ENCODE measurements around the gene CDON. TPM values are rescaled to one million over a fixed set of nuclear protein-coding genes. Genes with fewer than 3 reads are reported as not detected.

The CDON gene
- polyA plus RNA-seq, 3 donors = 0.01 TPM; not detected in 2

DNA sequence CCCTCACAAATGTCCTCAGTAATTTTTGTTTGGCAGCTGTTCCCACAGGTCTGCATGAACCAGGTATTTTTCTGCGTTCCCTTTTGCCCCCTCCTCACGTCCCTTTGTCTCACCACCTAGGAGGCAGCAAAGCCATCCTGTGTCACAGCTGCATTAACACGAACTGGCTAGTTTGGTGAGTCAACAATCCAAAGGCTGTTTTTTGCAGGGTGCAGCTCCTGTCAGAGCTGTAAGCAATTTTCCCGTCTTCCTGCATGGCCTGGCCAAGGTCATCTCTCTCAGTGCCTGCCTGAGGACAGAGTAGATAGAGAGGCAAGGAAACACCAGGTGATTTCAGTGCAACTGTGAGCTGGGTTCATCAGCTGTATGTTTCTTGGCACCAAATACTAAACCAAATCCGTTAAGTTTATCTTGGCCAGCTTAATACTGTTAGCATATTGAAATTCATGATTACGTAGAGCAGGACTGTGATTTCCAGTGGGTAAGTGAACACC, 137.4 kb downstream of the CDON start:
- no peaks in the 10 kb centered on the region for H3K36me3 ChIP-seq (replicated peaks in 1 of 2; ENCODE audit: control insufficient read depth in 1 of 2, insufficient read depth in 2 of 2, low read length in 2 of 2)
- Mint-ChIP-seq H3K4me1 (peaks cover 11% of the 10 kb centered on the region), H3K27ac (no peak overlapping the region), H3K9me3 (no peaks in the 10 kb centered on the region), H3K36me3 (no peaks in the 10 kb centered on the region), H3K4me3 (no peak overlapping the region), H3K27me3 (ENCODE audit: low read depth in 3 of 3) (peaks cover 0 to 2% (median 0%) of the 10 kb centered on the region in 3 donors)
- DNase-seq = no peak
- TF ChIP-seq, protein P1, sequence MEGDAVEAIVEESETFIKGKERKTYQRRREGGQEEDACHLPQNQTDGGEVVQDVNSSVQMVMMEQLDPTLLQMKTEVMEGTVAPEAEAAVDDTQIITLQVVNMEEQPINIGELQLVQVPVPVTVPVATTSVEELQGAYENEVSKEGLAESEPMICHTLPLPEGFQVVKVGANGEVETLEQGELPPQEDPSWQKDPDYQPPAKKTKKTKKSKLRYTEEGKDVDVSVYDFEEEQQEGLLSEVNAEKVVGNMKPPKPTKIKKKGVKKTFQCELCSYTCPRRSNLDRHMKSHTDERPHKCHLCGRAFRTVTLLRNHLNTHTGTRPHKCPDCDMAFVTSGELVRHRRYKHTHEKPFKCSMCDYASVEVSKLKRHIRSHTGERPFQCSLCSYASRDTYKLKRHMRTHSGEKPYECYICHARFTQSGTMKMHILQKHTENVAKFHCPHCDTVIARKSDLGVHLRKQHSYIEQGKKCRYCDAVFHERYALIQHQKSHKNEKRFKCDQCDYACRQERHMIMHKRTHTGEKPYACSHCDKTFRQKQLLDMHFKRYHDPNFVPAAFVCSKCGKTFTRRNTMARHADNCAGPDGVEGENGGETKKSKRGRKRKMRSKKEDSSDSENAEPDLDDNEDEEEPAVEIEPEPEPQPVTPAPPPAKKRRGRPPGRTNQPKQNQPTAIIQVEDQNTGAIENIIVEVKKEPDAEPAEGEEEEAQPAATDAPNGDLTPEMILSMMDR (IDR thresholded peaks at IDR 0.05) = no peak
- H3K4me1 ChIP-seq (ENCODE audit: control insufficient read depth in 1 of 2, insufficient read depth in 2 of 2, low read length in 2 of 2) = peaks cover 9 to 10% of the 10 kb centered on the region in 2 donors
- no peak overlapping the region for H2AFZ ChIP-seq (ENCODE audit: insufficient read depth, low read depth, low read length, poor library complexity, severe bottlenecking)
- no peaks in the 10 kb centered on the region for H3K9me3 ChIP-seq (replicated peaks in 1 of 2; ENCODE audit: control insufficient read depth in 1 of 2, insufficient read depth in 1 of 2, low read length in 2 of 2)
- 83% methylated on average over 6 of the region's 6 CpGs for WGBS (ENCODE audit: insufficient coverage)
- H3K27ac ChIP-seq (ENCODE audit: low read depth in 1 of 2, low read length in 2 of 2) = no peak overlapping the region
- no peaks in the 10 kb centered on the region for H3K27me3 ChIP-seq (ENCODE audit: control insufficient read depth in 2 of 2, insufficient read depth in 2 of 2, low read length in 2 of 2)
- H3K4me2 ChIP-seq (replicated peaks; ENCODE audit: extremely low read depth, low read length, poor library complexity, severe bottlenecking) = no peak overlapping the region
- H3K4me3 ChIP-seq (replicated peaks in 1 of 3; ENCODE audit: low read depth in 2 of 3, low read length in 3 of 3) = no peak overlapping the region
- H3K9ac ChIP-seq (ENCODE audit: insufficient read depth, low read length, poor library complexity, severe bottlenecking) = no peak overlapping the region
- intact Hi-C loops (cut with micrococcal nuclease) = no loop called here
- no peaks in the 10 kb centered on the region for H3K79me2 ChIP-seq (ENCODE audit: insufficient read depth, low read length)
- no peaks in the 10 kb centered on the region for H4K20me1 ChIP-seq (ENCODE audit: insufficient read depth, low read length)

DNA sequence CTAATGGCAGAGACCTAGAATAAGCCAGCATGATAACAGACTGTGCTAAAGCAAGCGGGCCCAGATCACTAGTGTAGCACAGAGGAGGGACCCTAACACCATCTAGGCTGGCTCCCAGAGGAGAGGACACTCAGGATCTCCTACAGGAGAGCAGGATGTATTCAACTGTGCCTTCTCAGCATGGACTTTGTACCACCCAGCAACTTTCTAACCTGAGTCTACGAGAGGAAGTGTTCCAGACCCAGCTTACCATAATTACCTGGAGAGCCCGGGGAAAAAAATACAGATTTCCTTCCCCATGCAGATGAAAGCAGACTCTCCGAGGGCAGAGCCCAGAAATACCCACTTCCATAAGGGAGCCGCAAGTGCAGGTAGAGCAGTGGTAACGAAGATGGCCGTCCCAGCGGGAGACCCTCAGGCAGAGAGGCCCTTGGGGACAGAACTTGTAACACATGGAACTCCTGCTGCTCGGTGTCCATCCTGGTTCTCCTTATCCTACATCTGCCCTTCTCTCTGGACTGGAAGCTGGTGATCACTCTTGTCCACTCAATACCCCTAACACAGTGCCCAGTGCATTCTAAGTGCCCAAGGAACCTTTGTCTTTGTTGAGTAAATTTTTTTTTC, 138.2 kb downstream of the CDON start:
- H3K27ac ChIP-seq (ENCODE audit: low read depth in 1 of 2, low read length in 2 of 2) = no peak overlapping the region
- no peak overlapping the region for H3K4me3 ChIP-seq (replicated peaks in 1 of 3; ENCODE audit: low read depth in 2 of 3, low read length in 3 of 3)
- no peaks in the 10 kb centered on the region for H3K36me3 Mint-ChIP-seq
- no peaks in the 10 kb centered on the region for H4K20me1 ChIP-seq (ENCODE audit: insufficient read depth, low read length)
- WGBS (ENCODE audit: insufficient coverage) = 92% methylated on average over 7 of the region's 9 CpGs
- DNase-seq = no peak
- peaks cover 0 to 4% (median 3%) of the 10 kb centered on the region in 3 donors for H3K27me3 Mint-ChIP-seq (ENCODE audit: low read depth in 3 of 3)
- TF ChIP-seq, protein P1 (IDR thresholded peaks at IDR 0.05) = no peak
- no peak overlapping the region for H3K27ac Mint-ChIP-seq
- H3K9me3 Mint-ChIP-seq = no peaks in the 10 kb centered on the region
- H3K79me2 ChIP-seq (ENCODE audit: insufficient read depth, low read length) = no peaks in the 10 kb centered on the region
- no peak overlapping the region for H3K4me2 ChIP-seq (replicated peaks; ENCODE audit: extremely low read depth, low read length, poor library complexity, severe bottlenecking)
- no peaks in the 10 kb centered on the region for H3K36me3 ChIP-seq (replicated peaks in 1 of 2; ENCODE audit: control insufficient read depth in 1 of 2, insufficient read depth in 2 of 2, low read length in 2 of 2)
- H3K27me3 ChIP-seq (ENCODE audit: control insufficient read depth in 2 of 2, insufficient read depth in 2 of 2, low read length in 2 of 2) = no peaks in the 10 kb centered on the region
- H3K4me1 ChIP-seq (ENCODE audit: control insufficient read depth in 1 of 2, insufficient read depth in 2 of 2, low read length in 2 of 2) = peaks cover 2 to 3% of the 10 kb centered on the region in 2 donors
- peaks cover 5% of the 10 kb centered on the region for H3K4me1 Mint-ChIP-seq
- H3K9ac ChIP-seq (ENCODE audit: insufficient read depth, low read length, poor library complexity, severe bottlenecking) = no peak overlapping the region
- no peak overlapping the region for H3K4me3 Mint-ChIP-seq
- H2AFZ ChIP-seq (ENCODE audit: insufficient read depth, low read depth, low read length, poor library complexity, severe bottlenecking) = no peak overlapping the region
- intact Hi-C loops (cut with micrococcal nuclease) = loop anchor here (5.0 kb wide), 1 partner anchor 268 kb away; no protein-coding TSS in a partner anchor
- H3K9me3 ChIP-seq (replicated peaks in 1 of 2; ENCODE audit: control insufficient read depth in 1 of 2, insufficient read depth in 1 of 2, low read length in 2 of 2) = no peaks in the 10 kb centered on the region

All from CD14-positive monocyte (primary cell).